ENCODE results near the gene VEGFB.
A peak's percentile ranks its signal among the peaks of the same experiment; 100 is the strongest.

Gene VEGFB

DNA sequence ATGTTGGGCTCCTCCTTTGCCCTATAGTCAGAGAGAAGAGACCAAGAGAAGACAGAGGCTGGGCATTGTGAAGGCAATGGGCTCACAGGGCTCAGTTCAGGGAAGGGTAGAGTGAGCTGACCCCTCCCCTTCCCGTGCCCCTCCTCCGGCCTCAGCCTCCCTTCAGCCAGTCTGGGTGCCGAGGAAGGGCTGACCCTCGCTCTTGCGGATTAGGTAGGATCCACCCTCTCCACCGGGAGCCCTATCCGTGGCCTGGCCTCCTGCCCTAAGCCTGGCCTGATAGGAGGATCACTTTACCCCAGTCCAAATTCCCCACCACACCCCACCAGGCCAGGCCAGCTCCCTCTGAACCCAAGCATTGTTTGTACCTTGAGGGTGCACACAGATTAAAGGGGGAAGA, 14.2 kb downstream of the VEGFB start:
- Histone ChIP-seq H3K27me3 (ENCODE audit: control insufficient read depth, insufficient read depth, low read length) (no peaks in the 10 kb centered on the region), H3K9ac (ENCODE audit: low read depth, low read length) (no peak overlapping the region), H3K36me3 (ENCODE audit: control insufficient read depth, insufficient read depth, low read length) (peaks cover 13% of the 10 kb centered on the region), H3K4me1 (ENCODE audit: control insufficient read depth, insufficient read depth, low read length) (peaks cover 42% of the 10 kb centered on the region), H3K9me3 (ENCODE audit: control insufficient read depth, insufficient read depth, low read length) (no peaks in the 10 kb centered on the region), H3K4me3 (ENCODE audit: low read depth, low read length) (0 out of 2 replicates have a peak overlapping the region, but pooled peaks have one; percentile 3), H3K27ac (ENCODE audit: low read depth, low read length) (peak overlapping the region; percentile 94)

DNA sequence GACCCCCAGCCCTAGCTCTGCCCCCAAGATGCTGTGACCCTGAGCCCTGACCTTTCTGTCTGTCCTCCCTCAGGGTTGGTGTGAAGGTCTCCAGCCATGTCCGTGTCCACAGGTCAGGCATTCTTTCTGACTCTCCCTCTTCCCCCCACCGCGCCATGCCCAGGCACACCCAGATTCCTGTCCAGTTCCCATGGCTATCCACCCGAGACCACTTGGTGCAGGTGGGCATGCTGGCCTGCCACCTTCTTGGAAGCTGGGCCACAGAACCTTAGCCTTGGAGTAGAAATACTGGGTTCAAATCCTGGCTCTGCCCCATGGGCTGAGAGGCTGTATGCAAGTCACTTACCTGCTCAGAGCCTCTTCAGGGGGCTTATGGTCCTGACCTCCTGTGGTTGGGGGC, 14.7 kb downstream of the VEGFB start:
- H3K27me3 ChIP-seq (ENCODE audit: control insufficient read depth, insufficient read depth, low read length) = no peaks in the 10 kb centered on the region
- peaks cover 9% of the 10 kb centered on the region for H3K36me3 ChIP-seq (ENCODE audit: control insufficient read depth, insufficient read depth, low read length)
- H3K4me3 ChIP-seq (ENCODE audit: low read depth, low read length) = 0 out of 2 replicates have a peak overlapping the region, but pooled peaks have one; percentile 3
- no peaks in the 10 kb centered on the region for H3K9me3 ChIP-seq (ENCODE audit: control insufficient read depth, insufficient read depth, low read length)
- peaks cover 42% of the 10 kb centered on the region for H3K4me1 ChIP-seq (ENCODE audit: control insufficient read depth, insufficient read depth, low read length)
- peak overlapping the region; percentile 94 for H3K27ac ChIP-seq (ENCODE audit: low read depth, low read length)
- H3K9ac ChIP-seq (ENCODE audit: low read depth, low read length) = no peak overlapping the region

DNA sequence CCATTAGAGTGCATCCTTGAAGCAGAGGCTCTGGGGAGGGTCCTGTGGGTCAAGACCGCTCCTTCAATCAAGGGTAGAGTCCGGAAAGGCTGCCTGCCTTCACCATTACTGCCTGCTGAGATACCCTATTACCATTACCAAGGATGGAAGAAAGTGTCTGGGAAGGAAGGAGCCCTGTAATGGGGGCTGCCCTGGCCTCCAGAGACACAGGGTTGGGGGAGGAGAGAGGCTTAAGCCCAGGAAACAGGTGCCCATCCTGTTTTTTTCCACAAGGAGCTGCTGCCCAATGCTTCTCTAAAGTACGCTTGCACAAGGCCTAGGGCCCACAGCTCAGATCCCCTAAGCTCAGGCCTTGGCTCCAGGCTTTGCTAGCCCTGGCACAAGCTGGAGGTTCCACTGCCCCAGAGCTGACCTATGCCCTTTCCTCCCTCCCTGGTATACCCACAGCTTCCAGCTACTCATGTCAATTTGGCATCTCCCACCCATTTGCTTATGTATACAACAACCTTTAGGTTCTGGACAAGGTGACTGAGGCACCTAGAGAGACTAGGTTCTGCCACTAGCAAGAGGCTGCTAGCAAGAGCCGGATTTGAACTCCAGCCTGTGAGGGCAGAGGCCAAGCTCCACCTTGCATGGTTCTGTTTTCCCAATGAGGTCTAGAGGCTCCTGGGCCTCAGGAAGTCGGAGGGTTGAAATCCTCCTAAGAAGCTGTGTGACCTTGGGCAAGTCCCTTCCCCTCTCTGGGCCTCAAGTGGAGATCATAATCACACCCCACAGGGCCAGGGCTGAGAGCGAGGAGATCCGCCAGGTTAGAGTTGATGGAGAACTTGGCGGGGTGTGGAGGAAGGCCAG, 15.4 kb downstream of the VEGFB start:
- H3K27ac ChIP-seq (ENCODE audit: low read depth, low read length) = peak overlapping the region; percentile 94
- peak overlapping the region; percentile 27; the same call in 1 of the 2 replicates for H3K4me3 ChIP-seq (ENCODE audit: low read depth, low read length)
- no peaks in the 10 kb centered on the region for H3K9me3 ChIP-seq (ENCODE audit: control insufficient read depth, insufficient read depth, low read length)
- peaks cover 42% of the 10 kb centered on the region for H3K4me1 ChIP-seq (ENCODE audit: control insufficient read depth, insufficient read depth, low read length)
- H3K27me3 ChIP-seq (ENCODE audit: control insufficient read depth, insufficient read depth, low read length) = no peaks in the 10 kb centered on the region
- peaks cover 11% of the 10 kb centered on the region for H3K36me3 ChIP-seq (ENCODE audit: control insufficient read depth, insufficient read depth, low read length)
- no peak overlapping the region for H3K9ac ChIP-seq (ENCODE audit: low read depth, low read length)

DNA sequence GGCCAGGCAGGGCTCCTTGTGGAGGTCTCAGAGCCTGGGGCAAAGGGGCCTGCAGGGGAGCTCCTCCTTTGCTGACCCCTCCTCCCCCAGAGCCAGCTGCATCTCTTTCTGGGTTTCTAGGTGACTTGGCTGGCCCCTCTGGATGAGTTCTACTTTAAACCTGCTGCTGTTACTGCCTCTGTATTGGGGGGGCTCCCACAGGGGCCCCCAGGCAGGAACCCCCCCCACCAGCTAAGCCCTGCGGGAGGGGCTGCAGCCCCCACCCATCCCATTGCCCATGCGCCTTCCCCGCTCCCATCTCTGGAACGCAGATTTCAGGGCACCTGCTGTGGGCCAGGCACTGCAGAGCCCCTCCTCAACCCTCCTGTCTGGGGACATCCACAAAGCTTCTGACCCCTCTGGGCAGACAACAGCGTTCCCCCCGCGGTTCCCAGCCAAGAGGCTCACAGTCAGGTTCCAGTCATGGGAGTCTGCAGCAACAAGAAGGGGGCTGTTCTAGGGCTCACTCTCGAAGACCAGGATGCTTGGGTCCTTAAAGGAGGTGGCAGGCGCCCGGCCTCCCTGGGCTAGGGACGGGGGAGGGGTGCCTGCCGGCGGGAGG, 16.1 kb downstream of the VEGFB start:
- H3K27ac ChIP-seq (ENCODE audit: low read depth, low read length) = peak overlapping the region; percentile 94
- peak overlapping the region; percentile 60; the same call in 1 of the 2 replicates for H3K9ac ChIP-seq (ENCODE audit: low read depth, low read length)

DNA sequence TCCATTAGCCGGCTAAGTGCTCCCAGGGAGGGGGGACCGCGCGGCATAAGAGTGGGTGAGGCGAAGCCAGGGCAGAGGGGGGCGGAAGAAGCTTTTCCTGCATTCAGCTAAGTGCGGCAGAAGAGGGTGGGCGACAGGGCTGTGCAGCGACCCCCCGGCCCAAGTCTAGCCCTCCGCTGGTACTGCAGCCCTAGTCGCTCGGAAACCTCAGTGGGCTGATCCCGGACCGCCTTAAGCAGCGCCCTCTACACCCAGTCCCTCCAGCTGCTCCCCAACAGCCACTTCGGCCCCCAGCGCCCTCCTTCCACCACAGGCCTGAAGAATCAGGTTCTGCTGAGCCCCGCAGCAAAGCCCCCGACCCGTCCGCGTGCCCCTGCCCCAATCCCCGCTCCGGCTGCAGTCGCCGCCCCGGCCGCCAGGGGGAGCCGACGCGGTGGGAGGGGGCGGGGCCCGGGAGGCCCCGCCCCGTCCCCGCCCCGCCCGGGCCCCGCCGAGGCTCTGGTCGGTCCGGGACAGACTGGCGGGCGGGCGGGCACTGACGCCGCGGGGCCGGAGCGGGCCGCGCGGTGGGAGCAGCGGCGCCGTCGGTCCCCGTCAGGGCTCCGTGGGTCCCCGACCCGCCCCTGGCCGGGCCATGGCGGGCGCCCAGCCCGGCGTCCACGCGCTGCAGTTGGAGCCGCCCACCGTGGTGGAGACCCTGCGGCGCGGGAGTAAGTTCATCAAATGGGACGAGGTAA, 16.8 kb downstream of the VEGFB start, which contains the start of gene PLCB3:
PLCB3 (plus strand) TSS at position 515 of the 737 bp plus-strand sequence; CDS start at position 635, 120 bp downstream.
- H3K4me1 ChIP-seq (ENCODE audit: control insufficient read depth, insufficient read depth, low read length) = peaks cover 42% of the 10 kb centered on the region
- peaks cover 23% of the 10 kb centered on the region for H3K36me3 ChIP-seq (ENCODE audit: control insufficient read depth, insufficient read depth, low read length)
- peak within 1 kb of the TSS; percentile 60 for H3K9ac ChIP-seq (ENCODE audit: low read depth, low read length)
- H3K27me3 ChIP-seq (ENCODE audit: control insufficient read depth, insufficient read depth, low read length) = no peaks in the 10 kb centered on the region
- peak within 1 kb of the TSS; percentile 94 for H3K27ac ChIP-seq (ENCODE audit: low read depth, low read length)
- H3K4me3 ChIP-seq (ENCODE audit: low read depth, low read length) = peak within 1 kb of the TSS; percentile 84
- H3K9me3 ChIP-seq (ENCODE audit: control insufficient read depth, insufficient read depth, low read length) = no peaks in the 10 kb centered on the region

More for the DNA sequence above, 16.1 kb downstream of the VEGFB start:
- H3K4me3 ChIP-seq (ENCODE audit: low read depth, low read length) = peak overlapping the region; percentile 84
- H3K36me3 ChIP-seq (ENCODE audit: control insufficient read depth, insufficient read depth, low read length) = peaks cover 16% of the 10 kb centered on the region
- H3K4me1 ChIP-seq (ENCODE audit: control insufficient read depth, insufficient read depth, low read length) = peaks cover 42% of the 10 kb centered on the region
- no peaks in the 10 kb centered on the region for H3K9me3 ChIP-seq (ENCODE audit: control insufficient read depth, insufficient read depth, low read length)
- no peaks in the 10 kb centered on the region for H3K27me3 ChIP-seq (ENCODE audit: control insufficient read depth, insufficient read depth, low read length)

DNA sequence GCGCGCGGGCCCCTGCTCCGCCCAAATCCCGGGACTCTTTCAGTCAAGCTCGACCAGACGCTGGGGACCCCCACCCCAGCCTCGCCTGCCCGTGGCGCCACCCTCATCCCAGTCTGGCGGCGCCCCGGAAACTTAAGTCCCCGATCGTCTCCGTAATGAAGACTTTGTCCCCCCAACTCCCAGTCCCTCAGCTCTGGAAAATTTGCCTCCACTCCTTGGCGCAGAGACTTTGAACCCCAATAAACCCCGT, 17.3 kb downstream of the VEGFB start:
- Histone ChIP-seq H3K9ac (ENCODE audit: low read depth, low read length) (peak overlapping the region; percentile 60), H3K27me3 (ENCODE audit: control insufficient read depth, insufficient read depth, low read length) (no peaks in the 10 kb centered on the region), H3K9me3 (ENCODE audit: control insufficient read depth, insufficient read depth, low read length) (no peaks in the 10 kb centered on the region), H3K4me1 (ENCODE audit: control insufficient read depth, insufficient read depth, low read length) (peaks cover 42% of the 10 kb centered on the region), H3K36me3 (ENCODE audit: control insufficient read depth, insufficient read depth, low read length) (peaks cover 28% of the 10 kb centered on the region), H3K4me3 (ENCODE audit: low read depth, low read length) (peak overlapping the region; percentile 84), H3K27ac (ENCODE audit: low read depth, low read length) (peak overlapping the region; percentile 44)

DNA sequence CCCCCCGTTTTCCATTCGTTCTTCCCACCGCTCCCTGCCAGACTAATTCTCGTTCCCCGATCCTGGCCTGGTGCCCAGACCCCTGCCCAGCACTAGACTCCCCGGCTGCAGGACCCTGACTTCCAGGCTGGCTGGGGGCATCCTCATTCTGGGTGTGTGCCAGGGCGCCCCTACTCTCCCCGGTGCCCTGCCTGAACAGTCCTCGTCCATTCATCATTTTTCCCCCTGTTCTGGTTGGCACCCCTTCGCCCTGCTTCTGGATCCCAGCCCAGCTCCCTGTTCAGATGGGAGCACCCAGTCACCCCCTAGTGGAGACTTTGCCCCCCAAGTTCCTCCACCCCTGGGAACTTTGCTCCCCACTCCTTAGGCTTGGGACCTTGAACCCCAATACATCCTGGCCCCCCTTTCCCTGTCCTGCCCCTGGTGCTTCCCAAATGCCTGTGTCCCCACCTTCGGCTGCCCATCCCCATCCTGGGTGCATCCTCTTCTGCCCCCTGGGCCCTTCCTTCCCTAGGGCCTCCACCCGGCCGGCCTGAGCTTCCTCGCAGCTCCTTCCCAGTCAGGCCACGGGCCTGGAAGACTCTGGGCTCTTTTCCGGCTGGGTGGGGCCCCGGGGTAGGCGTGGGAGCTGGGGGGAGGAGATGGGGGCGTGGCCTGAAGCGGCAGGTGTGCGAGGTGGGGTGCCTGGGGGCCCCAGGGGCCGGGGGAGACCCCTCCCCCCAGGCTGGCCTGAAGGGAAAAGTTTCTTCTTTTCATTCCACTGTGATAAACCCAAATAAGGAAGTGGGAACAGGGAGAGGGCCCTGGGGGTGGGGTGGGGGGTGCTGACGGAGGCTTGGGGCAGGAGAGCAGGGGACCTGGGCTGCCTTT, 17.9 kb downstream of the VEGFB start:
- Histone ChIP-seq H3K9ac (ENCODE audit: low read depth, low read length) (peak overlapping the region; percentile 60), H3K36me3 (ENCODE audit: control insufficient read depth, insufficient read depth, low read length) (peaks cover 32% of the 10 kb centered on the region), H3K9me3 (ENCODE audit: control insufficient read depth, insufficient read depth, low read length) (no peaks in the 10 kb centered on the region), H3K27ac (ENCODE audit: low read depth, low read length) (peak overlapping the region; percentile 54), H3K4me3 (ENCODE audit: low read depth, low read length) (peak overlapping the region; percentile 84), H3K27me3 (ENCODE audit: control insufficient read depth, insufficient read depth, low read length) (no peaks in the 10 kb centered on the region), H3K4me1 (ENCODE audit: control insufficient read depth, insufficient read depth, low read length) (peaks cover 42% of the 10 kb centered on the region)

DNA sequence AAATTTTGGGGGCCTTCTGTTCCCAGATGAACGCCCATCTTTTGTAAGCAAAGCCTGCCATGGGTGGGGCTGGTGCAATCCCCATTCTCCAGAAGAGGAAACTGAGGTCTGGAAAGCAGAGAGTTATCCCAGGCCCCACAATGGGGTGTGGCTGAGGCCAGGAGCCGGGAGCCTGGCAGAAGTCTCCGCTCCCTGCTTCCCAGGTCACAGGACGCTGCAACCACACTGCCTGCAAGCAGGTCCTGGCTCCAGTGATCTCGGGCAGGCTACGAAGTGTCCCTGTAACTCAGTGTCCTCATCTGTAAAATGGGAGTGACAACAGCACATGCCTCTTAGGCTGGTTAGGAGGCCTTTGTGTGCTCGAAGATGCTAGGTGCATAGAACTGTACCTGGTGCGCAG, 18.7 kb downstream of the VEGFB start:
- 0 out of 2 replicates have a peak overlapping the region, but pooled peaks have one; percentile 8 for H3K9ac ChIP-seq (ENCODE audit: low read depth, low read length)
- no peaks in the 10 kb centered on the region for H3K27me3 ChIP-seq (ENCODE audit: control insufficient read depth, insufficient read depth, low read length)
- peak overlapping the region; percentile 26 for H3K27ac ChIP-seq (ENCODE audit: low read depth, low read length)
- H3K4me3 ChIP-seq (ENCODE audit: low read depth, low read length) = peak overlapping the region; percentile 84
- H3K36me3 ChIP-seq (ENCODE audit: control insufficient read depth, insufficient read depth, low read length) = peaks cover 40% of the 10 kb centered on the region
- H3K4me1 ChIP-seq (ENCODE audit: control insufficient read depth, insufficient read depth, low read length) = peaks cover 37% of the 10 kb centered on the region
- H3K9me3 ChIP-seq (ENCODE audit: control insufficient read depth, insufficient read depth, low read length) = no peaks in the 10 kb centered on the region

DNA sequence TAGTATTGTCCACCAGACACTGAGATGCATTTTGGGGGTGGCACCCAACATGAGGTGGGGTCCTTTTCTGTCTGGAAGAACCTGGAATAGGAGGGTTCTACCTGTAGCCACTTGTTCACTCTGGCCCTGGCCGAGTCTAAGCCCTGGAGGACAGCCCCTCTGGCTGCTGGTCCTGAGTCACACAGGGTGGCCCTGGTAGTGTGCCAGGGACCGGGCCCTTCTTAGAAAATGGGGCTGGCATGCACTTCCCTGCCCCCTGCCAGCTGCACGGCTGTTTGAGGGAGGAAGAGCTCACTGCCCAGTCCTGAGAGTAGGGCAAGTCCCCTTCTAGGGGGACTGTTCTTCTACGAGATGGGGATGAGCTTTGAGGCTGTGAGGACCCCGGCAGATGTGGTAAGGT, 19.1 kb downstream of the VEGFB start:
- Histone ChIP-seq H3K36me3 (ENCODE audit: control insufficient read depth, insufficient read depth, low read length) (peaks cover 44% of the 10 kb centered on the region), H3K27me3 (ENCODE audit: control insufficient read depth, insufficient read depth, low read length) (no peaks in the 10 kb centered on the region), H3K9me3 (ENCODE audit: control insufficient read depth, insufficient read depth, low read length) (no peaks in the 10 kb centered on the region), H3K27ac (ENCODE audit: low read depth, low read length) (peak overlapping the region; percentile 26), H3K9ac (ENCODE audit: low read depth, low read length) (no peak overlapping the region), H3K4me3 (ENCODE audit: low read depth, low read length) (no peak overlapping the region), H3K4me1 (ENCODE audit: control insufficient read depth, insufficient read depth, low read length) (peaks cover 33% of the 10 kb centered on the region)

DNA sequence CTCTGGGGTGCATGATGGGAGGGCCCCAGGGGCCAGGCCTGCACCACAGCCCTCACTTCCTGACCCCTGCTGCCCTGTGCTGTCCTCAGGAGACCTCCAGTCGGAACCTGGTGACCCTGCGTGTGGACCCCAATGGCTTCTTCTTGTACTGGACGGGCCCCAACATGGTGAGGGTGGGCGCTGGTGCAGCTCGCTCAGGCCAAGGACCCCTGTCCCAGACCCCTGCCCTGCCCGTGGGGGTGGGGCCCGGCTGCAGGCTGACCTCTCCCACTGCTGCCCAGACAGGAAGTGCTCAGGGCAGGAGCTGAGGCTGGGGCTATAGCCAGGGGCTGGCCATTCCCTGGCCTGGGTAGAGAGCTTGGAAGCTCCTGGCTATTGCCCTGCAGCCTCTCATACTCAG, 19.9 kb downstream of the VEGFB start:
- no peak overlapping the region for H3K4me3 ChIP-seq (ENCODE audit: low read depth, low read length)
- no peaks in the 10 kb centered on the region for H3K27me3 ChIP-seq (ENCODE audit: control insufficient read depth, insufficient read depth, low read length)
- no peak overlapping the region for H3K27ac ChIP-seq (ENCODE audit: low read depth, low read length)
- H3K4me1 ChIP-seq (ENCODE audit: control insufficient read depth, insufficient read depth, low read length) = peaks cover 24% of the 10 kb centered on the region
- no peaks in the 10 kb centered on the region for H3K9me3 ChIP-seq (ENCODE audit: control insufficient read depth, insufficient read depth, low read length)
- peaks cover 52% of the 10 kb centered on the region for H3K36me3 ChIP-seq (ENCODE audit: control insufficient read depth, insufficient read depth, low read length)
- H3K9ac ChIP-seq (ENCODE audit: low read depth, low read length) = no peak overlapping the region

All from HUES48 (cell line).